HG03108 (cell line): ENCODE data around the gene TUBA4B.

ENCODE experiments used
- ATAC-seq: cut with Tn5 transposase; IDR thresholded peaks from one replicate; pipeline ENCODE4 v1.9.1; 2021; ENCODE audit warnings: moderate library complexity; ENCODE audit not compliant: unreplicated experiment

TUBA4B gene

GRCh38 chr2:219289537-219290361 is 36.7 kb downstream of the TUBA4B start:
- no peak for ATAC-seq

- ATAC-seq = no peak
These were observed 37.5 kb downstream of the TUBA4B start for GRCh38 chr2:219290381-219291171.

GRCh38 chr2:219291394-219291793 is 38.4 kb downstream of the TUBA4B start:
- ATAC-seq = no peak

- ATAC-seq = no peak
These were observed 39.0 kb downstream of the TUBA4B start for GRCh38 chr2:219291910-219292490.

GRCh38 chr2:219292616-219293015 is 39.6 kb downstream of the TUBA4B start:
- no peak for ATAC-seq

- ATAC-seq = no peak
These were observed 40.7 kb downstream of the TUBA4B start for GRCh38 chr2:219293736-219294231.

- peak; percentile 85 for ATAC-seq
These were observed 41.6 kb downstream of the TUBA4B start for GRCh38 chr2:219294356-219295351.

- no peak for ATAC-seq
These were observed 43.1 kb downstream of the TUBA4B start for GRCh38 chr2:219296142-219296541.

- no peak for ATAC-seq
These were observed 43.8 kb downstream of the TUBA4B start for GRCh38 chr2:219296631-219297391.

- no peak for ATAC-seq
These were observed 44.9 kb downstream of the TUBA4B start for GRCh38 chr2:219297766-219298456.

GRCh38 chr2:219298759-219299371 is 45.8 kb downstream of the TUBA4B start:
- ATAC-seq = no peak

- ATAC-seq = no peak
These were observed 46.3 kb downstream of the TUBA4B start for GRCh38 chr2:219299372-219299760.

GRCh38 chr2:219300022-219300421 is 47.0 kb downstream of the TUBA4B start:
- ATAC-seq = no peak

- no peak for ATAC-seq
These were observed 49.4 kb downstream of the TUBA4B start for GRCh38 chr2:219302412-219302968.

- ATAC-seq = no peak
These were observed 51.2 kb downstream of the TUBA4B start for GRCh38 chr2:219304223-219304622.

- ATAC-seq = no peak
These were observed 53.0 kb downstream of the TUBA4B start for GRCh38 chr2:219306047-219306446.

GRCh38 chr2:219308142-219309101 is 55.4 kb downstream of the TUBA4B start:
- peak; percentile 52 for ATAC-seq
